GM19043 (cell line): ENCODE data around the gene ALDH1A1.
"Not testable (repeated sequence)": the region's sequence is repeated elsewhere in the genome, so short reads cannot be mapped to it uniquely, and the experiment has no call there.

Experiments
- ATAC-seq: cut with Tn5 transposase; IDR thresholded peaks from one replicate; pipeline ENCODE4 v1.9.1; 2021; ENCODE audit warnings: low read depth; ENCODE audit not compliant: unreplicated experiment

Gene ALDH1A1

DNA sequence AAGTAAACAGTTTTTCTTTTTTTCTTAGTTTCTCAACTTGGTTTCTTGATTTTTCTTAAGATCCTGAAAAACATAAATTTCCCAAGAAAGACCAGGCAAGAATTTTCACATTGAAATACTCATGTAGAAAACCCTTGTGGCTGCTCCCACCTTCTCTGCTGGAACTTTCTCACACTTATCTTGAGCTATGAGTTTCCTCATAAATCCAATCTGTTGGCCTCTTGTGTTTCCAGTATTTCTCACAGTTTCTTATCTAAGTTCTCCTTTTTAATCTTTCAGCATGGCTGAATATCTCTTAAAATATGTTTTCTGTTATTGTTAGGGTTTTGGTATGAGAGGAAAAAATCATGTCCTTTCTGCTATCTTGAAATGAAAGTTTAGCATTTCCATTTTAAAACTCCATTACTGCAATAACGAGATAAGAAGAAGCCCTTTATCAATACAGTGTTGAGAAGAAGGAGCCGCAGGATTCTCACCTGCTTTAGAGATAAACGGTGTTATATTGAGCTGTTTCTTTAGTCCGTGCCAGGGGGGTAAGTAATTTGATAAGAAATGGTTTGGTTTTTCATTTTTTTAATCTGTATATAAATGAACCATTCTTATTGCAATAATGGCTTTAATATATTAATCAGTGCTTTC, 89.3 kb downstream of the ALDH1A1 start:
- ATAC-seq: no peak

DNA sequence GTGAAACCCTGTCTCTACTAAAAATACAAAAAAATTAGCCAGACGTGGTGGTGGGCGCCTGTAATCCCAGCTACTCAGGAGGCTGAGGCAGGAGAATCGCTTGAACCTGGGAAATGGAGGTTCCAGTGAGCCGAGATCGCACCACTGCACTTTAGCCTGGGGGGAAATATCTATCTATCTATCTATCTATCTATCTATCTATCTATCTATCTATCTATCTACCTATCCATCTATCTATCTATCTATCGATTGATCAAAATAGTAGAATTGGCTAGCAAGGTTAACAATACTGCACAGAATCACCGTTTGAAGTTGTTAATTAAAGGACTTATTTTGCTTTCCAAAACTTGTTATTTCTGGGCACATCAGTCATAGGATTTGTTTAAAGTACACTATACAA, 90.1 kb downstream of the ALDH1A1 start:
- ATAC-seq: not testable (repeated sequence)

DNA sequence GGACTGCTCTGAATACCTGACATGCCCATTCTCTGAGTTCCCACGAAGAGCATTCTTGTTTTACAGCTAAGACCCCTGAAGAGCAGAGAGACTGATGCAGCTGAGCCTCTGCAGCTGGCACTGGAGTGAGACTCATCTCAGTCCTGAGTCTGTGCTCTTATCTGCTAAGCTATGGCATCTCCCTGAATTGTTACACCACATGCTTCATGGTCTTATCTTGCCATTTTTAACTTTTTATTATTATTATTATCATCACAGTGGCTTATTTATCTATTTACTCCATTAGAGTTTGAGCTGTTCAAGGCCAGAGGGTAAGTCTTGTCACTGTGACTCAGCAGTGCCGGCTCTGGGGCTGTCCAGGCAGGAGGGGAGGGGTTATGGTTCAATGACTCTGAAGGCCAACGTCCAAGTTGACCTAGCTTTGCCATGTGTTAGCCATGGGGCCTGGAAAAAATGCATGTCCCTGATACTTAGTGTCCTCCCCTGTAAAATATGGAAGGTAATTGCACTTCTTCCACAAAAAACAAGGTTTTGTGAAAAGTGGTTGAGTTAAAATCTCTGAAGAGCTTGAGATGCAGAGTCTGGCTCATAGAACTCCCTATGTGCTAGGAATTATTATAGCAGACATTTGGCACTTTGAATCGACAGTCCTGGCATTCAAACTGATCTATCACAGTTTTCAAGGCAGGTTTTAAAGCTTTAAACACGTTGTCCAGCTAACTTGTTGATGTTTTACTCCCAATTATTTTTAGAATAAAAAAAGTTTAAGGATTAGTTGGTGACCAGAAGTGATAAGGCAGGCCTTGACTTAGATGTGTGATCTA, 94.6 kb downstream of the ALDH1A1 start:
- ATAC-seq: no peak

DNA sequence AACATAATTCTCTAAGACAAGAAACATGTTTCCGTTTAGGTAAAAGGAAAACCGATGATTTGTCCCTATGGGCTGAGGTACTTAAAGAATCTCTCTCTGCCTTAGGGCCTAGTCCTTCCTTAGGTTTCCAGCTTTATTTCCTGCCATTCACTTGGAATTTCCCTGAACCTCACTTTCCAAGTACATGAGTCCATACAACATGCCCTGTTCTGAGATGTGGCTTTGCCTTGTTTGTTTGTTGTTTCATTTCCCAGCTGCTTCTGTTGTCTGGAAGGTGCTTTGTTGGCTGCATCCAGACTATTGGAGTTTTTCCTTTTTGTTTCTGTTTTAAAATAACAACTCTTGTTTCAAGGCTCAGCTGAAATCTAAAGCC, 95.2 kb downstream of the ALDH1A1 start:
- ATAC-seq: no peak

DNA sequence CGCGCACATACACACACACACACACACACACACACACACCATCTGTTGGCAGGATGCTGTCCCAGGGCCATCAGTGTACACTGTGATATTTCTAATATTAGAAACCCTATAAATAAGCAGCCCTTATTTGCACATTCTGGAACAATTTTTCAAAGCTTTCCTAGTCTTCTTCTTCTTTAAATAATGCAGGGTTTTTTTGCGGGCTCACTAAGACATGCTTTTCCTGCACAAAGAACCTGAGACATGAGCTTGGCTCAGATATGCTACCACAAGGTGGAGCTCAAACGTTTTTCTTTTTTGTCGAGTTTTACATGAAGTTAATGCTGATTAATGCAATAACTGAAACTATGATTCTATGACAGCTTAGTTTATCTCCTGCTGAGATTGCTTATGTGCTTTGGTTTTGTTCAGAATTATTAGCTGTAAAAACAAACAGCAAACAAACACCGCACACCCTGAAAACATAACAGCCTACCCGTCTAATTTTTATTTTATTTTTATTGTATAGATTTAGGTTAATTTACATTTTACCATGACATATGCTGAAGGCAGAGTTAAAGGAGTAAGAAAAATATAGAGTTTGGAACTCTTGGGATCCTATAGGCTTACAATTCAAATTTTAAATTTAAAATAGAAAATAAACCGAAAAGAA, 95.8 kb downstream of the ALDH1A1 start:
- ATAC-seq: no peak

DNA sequence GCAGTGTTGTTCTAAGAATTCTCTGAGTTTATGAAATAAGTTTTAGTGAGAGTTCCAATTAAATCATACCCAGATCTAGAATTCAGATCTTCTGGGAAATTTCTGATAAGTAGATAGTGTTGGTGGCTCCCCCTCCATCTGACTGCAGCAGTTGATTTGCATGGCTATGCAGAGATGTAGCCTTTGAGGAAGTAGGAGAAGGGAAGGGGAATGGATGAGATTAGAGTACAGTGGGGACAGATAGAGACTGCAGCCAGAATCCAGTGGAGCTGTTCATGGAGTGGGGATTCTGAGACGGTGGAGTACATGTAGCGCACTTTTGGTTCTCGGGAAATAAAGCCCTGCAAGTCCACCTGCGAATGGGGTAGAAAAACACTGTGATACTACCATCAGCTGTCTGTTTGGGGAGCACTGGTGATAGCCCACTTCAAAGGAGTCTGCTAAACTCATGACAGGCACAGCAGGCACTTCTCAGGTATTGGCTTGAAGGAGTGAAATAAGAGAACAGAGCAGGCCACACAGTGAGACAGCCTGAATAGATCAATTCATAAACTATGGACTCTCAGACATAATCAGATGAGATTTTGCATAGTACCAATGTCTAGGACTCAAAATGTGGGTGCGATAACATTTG, 96.8 kb downstream of the ALDH1A1 start:
- ATAC-seq: no peak

DNA sequence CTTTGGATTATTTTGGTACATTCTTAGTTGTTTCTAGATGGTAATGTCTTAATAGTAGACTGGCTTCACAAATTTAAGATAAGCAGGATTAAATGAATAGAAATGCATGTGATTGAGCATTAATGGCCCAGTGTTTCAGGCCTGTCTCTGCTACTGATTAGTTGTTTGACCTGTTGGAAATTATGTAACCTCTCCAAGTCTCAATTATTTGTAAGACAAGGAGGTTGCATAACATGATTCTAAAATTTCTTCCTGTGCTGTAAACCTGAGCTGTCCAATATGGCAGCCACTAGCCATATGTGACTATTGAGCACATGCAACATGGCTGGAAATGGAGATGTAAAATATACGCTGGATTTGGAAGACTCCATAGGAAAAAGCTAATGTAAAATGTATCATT, 97.5 kb downstream of the ALDH1A1 start:
- no peak for ATAC-seq
